K562 (cell line): ENCODE measurements around the gene KLKB1. TPM values are rescaled to one million over a fixed set of nuclear protein-coding genes. Genes with fewer than 3 reads are reported as not detected.

ENCODE experiments used
- DPF2 ChIP-seq: fragments of 450-650 bp; IDR thresholded peaks from 2 replicates; pipeline ENCODE4 v1.6.1; 2016
- E2F5 ChIP-seq: sonication (generic); formaldehyde crosslinking; IDR thresholded peaks from 2 replicates; pipeline ENCODE4 v1.8.0; 2022; ENCODE audit warnings: mild to moderate bottlenecking, missing genetic modification reagents
- GABPB2 ChIP-seq: fragments of 250-450 bp; sonication (Bioruptor Pico); conservative IDR thresholded peaks from 2 replicates; pipeline ENCODE4 v1.5.1; 2021; ENCODE audit warnings: mild to moderate bottlenecking
- HMBOX1 ChIP-seq: sonication (generic); IDR thresholded peaks from 2 replicates; pipeline ENCODE4 v1.6.1; 2016
- L3MBTL2 ChIP-seq: fragments of 450-650 bp; IDR thresholded peaks from 2 replicates; pipeline ENCODE4 v1.6.1; 2016; ENCODE audit warnings: mild to moderate bottlenecking, moderate library complexity
- MITF ChIP-seq: IDR thresholded peaks from 2 replicates; pipeline ENCODE4 v1.6.1; 2014; ENCODE audit warnings: antibody characterized with exemption
- POLR3G ChIP-seq: IDR thresholded peaks from 2 replicates; pipeline ENCODE4 v1.6.1; 2011; ENCODE audit not compliant: insufficient read length, insufficient replicate concordance; ENCODE audit errors: extremely low read depth
- SMAD2 ChIP-seq: fragments of 150-350 bp; IDR thresholded peaks from 2 replicates; pipeline ENCODE4 v1.6.1; 2014; ENCODE audit warnings: low read depth, mild to moderate bottlenecking, low read length
- TAL1 ChIP-seq: fragments of 450-650 bp; IDR thresholded peaks from 2 replicates; pipeline ENCODE4 v1.6.1; 2016; ENCODE audit warnings: mild to moderate bottlenecking
- TFAP4 ChIP-seq: sonication (generic); formaldehyde crosslinking; IDR thresholded peaks from 2 replicates; pipeline ENCODE4 v1.8.0; 2022; ENCODE audit warnings: missing genetic modification reagents, mild to moderate bottlenecking, moderate library complexity, borderline replicate concordance
- TSC22D4 ChIP-seq: fragments of 450-650 bp; IDR thresholded peaks from 2 replicates; pipeline ENCODE4 v1.6.1; 2016; ENCODE audit warnings: missing genetic modification characterization, missing biosample characterization, control low read depth
- ZBTB11 ChIP-seq, 3 experiments: fragments of 200-800 bp in 1 of 3; fragments of 250-450 bp in 1 of 3; fragments of 450-650 bp in 1 of 3; sonication (Bioruptor Pico) in 1 of 3; sonication (Bioruptor generic) in 1 of 3; formaldehyde crosslinking in 1 of 3; IDR thresholded peaks; 2 replicates each; pipeline versions ENCODE4 v1.6.1 to v1.8.0; 2016 to 2022; ENCODE audit warnings: mild to moderate bottlenecking in 2 of 3, missing genetic modification characterization in 2 of 3, missing compliant biosample characterization in 1 of 3, moderate library complexity in 1 of 3
- ZBTB5 ChIP-seq: fragments of 450-650 bp; IDR thresholded peaks from 2 replicates; pipeline ENCODE4 v1.6.1; 2017; ENCODE audit warnings: antibody characterized with exemption
- ZNF224 ChIP-seq: sonication (generic); formaldehyde crosslinking; IDR thresholded peaks from 2 replicates; pipeline ENCODE4 v1.8.0; 2022; ENCODE audit warnings: mild to moderate bottlenecking, missing genetic modification reagents
- ZNF324 ChIP-seq: fragments of 250-450 bp; sonication (Bioruptor Pico); IDR thresholded peaks from 2 replicates; pipeline ENCODE4 v1.4.0; 2020; ENCODE audit warnings: mild to moderate bottlenecking
- ZNF445 ChIP-seq: fragments of 250-450 bp; sonication (Bioruptor Pico); IDR thresholded peaks from 2 replicates; pipeline ENCODE4 v1.4.0; 2020; ENCODE audit warnings: low read depth, mild to moderate bottlenecking, moderate library complexity
- ZNF699 ChIP-seq: fragments of 250-450 bp; sonication (Bioruptor Pico); IDR thresholded peaks from 2 replicates; pipeline ENCODE4 v1.8.0; 2021; ENCODE audit warnings: mild to moderate bottlenecking, moderate library complexity; ENCODE audit not compliant: insufficient replicate concordance
- polyA plus RNA-seq, 8 experiments: library from polyadenylated mRNA; depleted of rRNA in 4 of 8; stranded (reverse) in 5 of 8; unstranded in 3 of 8; fragments of >200 nt; fragmentation: Nextera tagmentation in 2 of 8; fragmentation: Illumina TruSeq in 1 of 8; extraction: Ambion mirVana in 2 of 8; extraction: Trizol in 1 of 8; gene quantifications; 2 replicates each; pipeline versions ENCODE4 v1.2.1 to v1.2.3, GENCODE V29; 2011 to 2014; ENCODE audit warnings: inconsistent platforms in 1 of 8, missing spikeins in 1 of 8
- total RNA-seq, 7 experiments: library from RNA; depleted of rRNA in 6 of 7; stranded (reverse); fragments of >200 nt in 6 of 7; fragmentation: Illumina TruSeq in 2 of 7; extraction: Trizol in 2 of 7; gene quantifications; 2 replicates each; pipeline versions ENCODE4 v1.2.1 to v1.2.3, GENCODE V29; 2011 to 2021; ENCODE audit warnings: low replicate concordance in 1 of 7

KLKB1 gene
- total and polyA plus RNA-seq, 9 of the 15 experiments (the other 6 are each of a cell fraction or from before 2014, with no cell fraction given): 0.27 TPM; not detected in 8

GRCh38 chr4:186191200-186192065, 35.9 kb upstream of the KLKB1 start, which contains the start of gene CYP4V2 (continued):
- peak; percentile 13; the same call in 1 of the 2 replicates for TF ChIP-seq E2F5 (CRISPR knock-in tag)
- no peak for TF ChIP-seq DPF2
- TF ChIP-seq L3MBTL2: peak; percentile 69; the same call in 1 of the 2 replicates
- TF ChIP-seq TAL1: no peak
- no peak for TF ChIP-seq ZNF699 (CRISPR knock-in tag)
- TF ChIP-seq GABPB2 (CRISPR knock-in tag): no peak
- TF ChIP-seq SMAD2: no peak
- TF ChIP-seq ZBTB11 (CRISPR knock-in tag; IDR thresholded peaks at IDR 0.05): peak in 2 of 3 experiments; percentile 86 to 96; a peak in 4 of 6 replicates
- no peak for TF ChIP-seq ZBTB5
- TF ChIP-seq ZNF224 (CRISPR knock-in tag): no peak
- TF ChIP-seq HMBOX1: no peak
- peak; percentile 55; the same call in 1 of the 2 replicates for TF ChIP-seq TFAP4
- no peak for TF ChIP-seq ZNF324 (CRISPR knock-in tag)
- TF ChIP-seq ZNF445 (CRISPR knock-in tag): no peak
- TF ChIP-seq POLR3G: no peak
- no peak for TF ChIP-seq TSC22D4 (tag)
- TF ChIP-seq MITF: 0 out of 2 replicates have a peak, but pooled peaks have one; percentile 6
